Measurements from ENCODE around the gene WT1.

GRCh38 chr11:32444186-32444585, 8.8 kb upstream of the WT1 start:
- no peak for TF ChIP-seq CTCF (IDR thresholded peaks at IDR 0.05 in 4 of 5, conservative IDR thresholded peaks at IDR 0.05 in 1 of 5)
- TF ChIP-seq POLR2A (IDR thresholded peaks at IDR 0.05): no peak

Data from gastrocnemius medialis (tissue), 4 donors.